Fibroblast of skin of scalp (primary cell): ENCODE results near the gene SLC35F1.
A peak's percentile ranks its signal among the peaks of the same experiment; 100 is the strongest.
"Not testable (repeated sequence)": the region's sequence is repeated elsewhere in the genome, so short reads cannot be mapped to it uniquely, and the experiment has no call there.

Source experiments
- DNase-seq: peaks from one replicate; pipeline ENCODE4 v3.0.0-alpha.2; 2013

SLC35F1 gene

GRCh38 chr6:117928833-117929232 lies 21.8 kb downstream of the SLC35F1 start:
- DNase-seq, result no peak

GRCh38 chr6:117929501-117929900 lies 22.4 kb downstream of the SLC35F1 start:
- DNase-seq, result no peak

GRCh38 chr6:117930645-117931044 lies 23.6 kb downstream of the SLC35F1 start:
- no peak for DNase-seq

DNA sequence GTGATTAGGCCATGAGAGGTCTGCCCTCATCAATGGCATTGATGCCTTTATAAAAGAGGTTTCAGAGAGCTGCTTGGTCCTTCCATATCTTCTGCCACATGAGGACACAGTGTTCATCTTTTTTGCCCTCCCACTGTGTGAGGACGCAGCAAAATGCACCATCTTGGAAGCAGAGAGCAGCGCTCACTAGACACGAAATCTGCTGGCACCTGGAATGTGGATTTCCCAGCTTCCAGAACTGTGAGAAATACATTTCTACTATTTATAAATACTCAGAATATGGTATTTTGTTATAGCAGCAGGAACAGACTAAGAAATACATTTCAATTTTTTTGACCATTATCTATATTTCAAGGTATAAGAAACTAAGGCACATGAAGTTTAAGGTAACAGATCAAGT lies 24.9 kb downstream of the SLC35F1 start:
- no peak for DNase-seq

- no peak for DNase-seq
Observed at GRCh38 chr6:117932676-117933075, 25.6 kb downstream of the SLC35F1 start.

DNA sequence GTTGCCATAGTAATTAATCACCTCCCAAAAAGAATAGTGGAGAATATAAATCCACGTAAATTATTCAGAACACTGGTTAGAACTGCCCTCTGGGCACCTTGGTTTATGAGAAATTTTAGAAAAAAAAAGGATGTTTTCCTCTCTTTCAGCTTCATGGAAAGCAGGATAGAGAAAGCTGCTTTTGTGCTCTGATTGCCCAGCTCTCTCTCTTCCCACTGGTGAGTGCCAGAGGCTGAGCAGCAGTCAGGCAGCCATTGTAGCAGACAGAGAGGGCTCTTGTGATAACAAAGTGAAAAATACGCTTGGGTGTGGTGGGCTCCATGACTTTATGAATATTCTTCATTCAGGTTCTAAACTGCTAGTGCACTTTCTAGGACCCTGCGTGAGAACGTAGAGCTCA lies 26.4 kb downstream of the SLC35F1 start:
- no peak for DNase-seq

GRCh38 chr6:117938311-117938995 lies 31.4 kb downstream of the SLC35F1 start:
- no peak for DNase-seq

DNA sequence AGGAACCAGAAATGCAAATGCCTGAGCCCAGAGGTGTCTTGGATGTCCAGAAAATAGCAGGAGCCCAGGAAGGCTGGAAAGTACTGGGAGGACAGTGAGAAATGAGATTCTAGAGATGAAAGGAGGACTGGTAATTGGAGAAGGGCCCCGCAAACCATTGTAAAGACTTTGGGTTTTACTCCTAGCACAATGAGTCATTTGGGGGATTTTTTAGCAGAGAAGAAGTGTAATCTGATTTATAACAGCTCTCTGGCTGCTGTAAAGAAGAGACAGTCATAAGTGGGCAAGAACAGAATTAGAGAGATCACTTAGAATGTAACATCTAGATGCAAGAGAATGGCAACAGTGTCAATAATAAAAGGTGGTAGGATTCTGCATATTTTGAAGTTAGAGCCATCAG lies 40.2 kb downstream of the SLC35F1 start:
- no peak for DNase-seq

DNA sequence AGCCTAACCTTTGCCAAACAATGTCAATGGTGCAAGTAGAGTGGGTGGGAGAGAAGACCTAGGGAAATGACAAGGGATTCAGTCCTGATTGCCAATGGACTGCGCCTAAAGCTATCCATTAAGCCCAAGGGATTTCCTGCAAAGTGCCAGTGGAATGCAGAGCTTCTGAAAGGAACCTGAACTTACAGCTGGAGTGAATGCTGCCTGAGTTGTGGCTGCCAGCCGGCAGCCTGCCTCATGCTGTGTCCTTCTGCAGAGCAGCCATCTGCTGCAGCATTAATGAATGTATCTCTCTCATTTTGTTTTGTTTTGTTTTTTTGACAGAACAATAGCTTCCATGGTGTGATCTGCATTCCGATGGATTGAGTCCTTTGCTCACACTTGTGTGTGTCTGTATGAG lies 44.7 kb downstream of the SLC35F1 start:
- no peak for DNase-seq

- no peak for DNase-seq
Observed at GRCh38 chr6:117955684-117956256, 48.7 kb downstream of the SLC35F1 start.

- no peak for DNase-seq
Observed at GRCh38 chr6:117956386-117956785, 49.3 kb downstream of the SLC35F1 start.

GRCh38 chr6:117958536-117958935 lies 51.5 kb downstream of the SLC35F1 start:
- DNase-seq, result no peak

GRCh38 chr6:117960877-117961276 lies 53.8 kb downstream of the SLC35F1 start:
- DNase-seq, result no peak

DNA sequence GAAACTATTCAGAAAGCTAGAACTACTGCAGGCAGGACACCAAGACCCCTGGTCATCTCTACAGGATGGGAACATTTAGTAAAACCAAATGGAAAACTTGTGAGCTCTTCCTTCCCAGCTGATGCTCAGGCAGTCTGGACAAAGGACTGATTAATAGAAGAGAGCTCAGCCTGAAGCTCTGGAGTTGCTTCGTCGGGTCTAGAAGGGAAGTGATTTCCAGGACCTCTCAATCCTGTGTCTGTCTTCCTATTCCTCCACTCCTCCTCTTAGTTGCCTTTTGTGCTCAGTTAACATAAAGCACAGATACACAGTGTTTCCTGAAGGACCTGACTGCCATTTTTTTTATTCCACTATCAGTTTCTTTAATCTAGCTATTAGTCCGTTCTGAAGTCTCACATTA lies 54.2 kb downstream of the SLC35F1 start:
- DNase-seq, result no peak

DNA sequence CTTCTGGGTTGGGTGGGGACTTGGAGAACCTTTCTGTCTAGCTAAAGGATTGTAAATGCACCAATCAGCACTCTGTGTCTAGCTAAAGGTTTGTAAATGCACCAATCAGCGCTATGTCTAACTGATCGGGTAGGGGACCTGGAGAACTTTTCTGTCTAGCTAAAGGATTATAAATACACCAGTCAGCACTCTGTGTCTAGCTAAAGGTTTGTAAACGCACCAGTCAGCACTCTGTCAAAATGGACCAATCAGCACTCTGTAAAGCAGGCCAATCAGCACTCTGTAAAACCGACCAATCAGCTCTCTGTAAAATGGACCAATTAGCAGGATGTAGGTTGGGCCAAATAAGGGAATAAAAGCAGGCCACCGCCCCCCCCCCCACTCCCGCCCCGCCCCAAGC lies 58.7 kb downstream of the SLC35F1 start:
- DNase-seq, result not testable (repeated sequence)

DNA sequence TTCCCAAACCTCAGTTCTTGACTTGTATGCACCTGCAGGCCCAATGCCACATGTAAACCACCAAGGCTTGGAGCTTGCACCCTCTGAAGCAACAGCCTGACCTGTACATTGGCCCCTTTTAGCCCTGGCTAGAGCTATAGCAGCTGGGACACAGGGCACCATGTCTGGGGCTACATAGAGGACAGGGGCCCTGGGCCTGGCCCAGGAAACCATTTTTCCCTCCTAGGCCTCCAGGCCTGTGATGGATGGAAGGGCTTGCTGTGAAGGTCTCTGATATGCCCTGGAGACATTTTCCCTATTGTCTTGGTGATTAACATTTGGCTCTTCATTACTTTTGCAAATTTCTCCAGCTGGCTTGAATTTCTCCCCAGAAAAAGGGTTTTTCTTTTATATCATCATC lies 64.6 kb downstream of the SLC35F1 start:
- DNase-seq, result no peak

DNA sequence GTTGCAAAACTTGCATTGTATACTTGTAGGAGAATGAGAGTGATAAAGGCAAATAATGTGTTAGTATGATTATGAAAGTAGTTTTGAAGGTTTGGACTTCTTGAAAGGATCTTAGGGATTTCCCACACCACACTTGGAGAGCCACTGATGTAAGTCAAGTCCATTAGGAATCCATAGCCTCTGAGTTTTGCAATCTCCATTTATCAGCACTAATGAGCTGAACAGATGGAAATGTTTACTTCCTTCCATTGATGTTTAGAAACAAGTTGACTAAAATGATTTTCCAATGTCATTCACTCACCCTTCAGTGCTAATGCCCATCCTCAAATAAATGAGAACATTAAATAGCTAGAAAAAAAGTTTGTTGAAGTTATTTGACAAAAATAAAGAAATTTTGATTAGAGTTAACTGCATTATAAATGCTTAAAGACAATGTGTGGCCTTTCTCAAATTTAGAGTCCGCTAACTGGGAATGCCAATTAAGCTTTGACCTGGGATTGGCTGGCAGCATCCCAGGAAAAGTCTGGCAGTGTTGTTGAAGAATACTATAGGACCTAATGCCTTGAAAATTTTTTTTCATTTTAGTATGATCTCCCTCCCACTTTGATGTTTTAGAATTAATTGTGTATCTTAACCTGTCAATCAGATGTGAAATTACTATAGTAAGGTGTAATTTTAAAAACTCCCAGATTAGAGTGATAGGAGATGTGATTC lies 68.0 kb downstream of the SLC35F1 start:
- DNase-seq, result no peak

DNA sequence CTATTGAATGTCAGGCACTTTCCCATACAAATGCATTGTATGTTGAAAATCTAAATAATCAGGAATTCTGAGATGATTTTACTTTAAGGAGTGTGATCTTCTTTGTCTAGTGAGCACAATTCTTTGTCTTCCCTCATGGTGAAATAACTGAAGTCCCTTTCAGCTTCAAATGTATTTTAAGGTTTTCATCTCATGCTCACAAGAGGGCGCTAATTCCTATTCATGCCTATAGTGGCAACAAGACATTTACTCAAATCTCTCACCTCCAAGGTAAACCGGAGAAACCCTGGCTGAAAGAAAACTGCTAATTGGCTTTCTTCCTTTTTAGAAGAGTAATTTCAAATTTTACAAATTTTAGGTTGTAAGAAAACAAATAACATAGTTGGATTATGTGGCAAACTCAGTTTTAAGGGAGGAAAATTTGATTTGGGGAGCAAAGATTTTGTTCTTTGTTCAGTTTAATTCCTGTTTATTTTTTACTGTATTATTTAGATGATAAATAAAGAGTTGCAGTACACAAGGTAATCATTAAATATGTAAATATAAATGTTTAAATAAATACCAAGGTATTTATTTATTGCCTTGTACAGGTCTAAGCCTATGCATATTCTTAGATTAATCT lies 69.1 kb downstream of the SLC35F1 start:
- DNase-seq, result peak; percentile 28

GRCh38 chr6:117985916-117986315 lies 78.9 kb downstream of the SLC35F1 start:
- DNase-seq, result no peak

DNA sequence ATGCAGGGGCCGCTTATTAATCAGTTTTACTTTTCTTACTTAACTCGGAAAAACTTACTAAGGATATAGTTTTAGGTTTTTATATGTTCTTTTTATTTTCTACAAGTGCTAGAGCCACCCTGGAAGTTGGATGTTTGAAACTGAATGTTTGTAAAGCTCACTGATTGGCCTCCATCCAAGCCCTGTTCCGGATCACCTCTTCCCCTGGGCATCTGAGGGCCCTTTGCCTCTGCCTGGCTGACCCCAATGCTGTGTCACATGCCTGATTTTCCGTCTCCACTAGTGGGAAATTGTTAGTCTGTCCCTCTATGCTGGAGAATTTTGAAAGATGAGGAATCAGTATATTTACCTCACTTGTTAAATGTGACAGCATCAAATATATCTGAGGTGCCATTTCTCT lies 79.3 kb downstream of the SLC35F1 start:
- no peak for DNase-seq

DNA sequence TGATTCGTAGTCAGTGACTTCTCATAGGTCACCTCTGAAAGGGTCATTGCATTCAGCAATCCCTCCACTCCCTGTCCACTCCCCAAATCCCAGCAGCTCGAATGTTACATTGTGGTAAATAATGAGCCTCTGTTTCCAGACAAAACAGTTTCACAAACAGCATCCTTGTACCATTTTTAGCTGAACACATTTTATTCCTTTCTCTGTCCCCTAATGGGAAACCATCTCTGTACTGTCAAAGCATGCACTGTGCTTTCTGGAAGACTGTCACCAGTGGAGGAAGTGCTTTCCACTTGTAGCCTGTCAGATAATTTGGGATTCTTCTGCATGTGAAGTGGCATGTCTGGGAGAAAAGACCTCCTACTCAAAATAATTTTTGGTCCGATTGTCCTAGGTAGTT lies 82.0 kb downstream of the SLC35F1 start:
- DNase-seq, result no peak

GRCh38 chr6:117990151-117990550 lies 83.1 kb downstream of the SLC35F1 start:
- no peak for DNase-seq

DNA sequence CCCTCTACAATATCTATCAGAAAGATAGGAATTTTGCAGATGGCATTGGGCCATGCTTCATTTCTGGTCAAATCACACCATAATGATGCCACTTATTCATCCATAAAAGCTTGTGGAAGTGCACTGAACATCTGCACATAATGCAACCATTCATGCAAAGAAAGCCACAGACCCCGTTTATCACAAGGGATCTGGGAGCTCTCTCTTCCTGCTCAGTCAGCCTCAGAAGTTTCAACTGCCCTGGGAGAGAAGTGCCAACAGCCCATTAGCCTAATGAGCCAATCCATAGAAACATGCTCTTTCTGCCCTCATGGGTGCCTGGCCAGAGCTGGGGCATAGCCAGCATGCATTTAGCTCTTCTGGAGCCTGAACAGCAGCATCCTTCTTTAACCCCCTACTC lies 85.8 kb downstream of the SLC35F1 start:
- no peak for DNase-seq

GRCh38 chr6:118012944-118013343 lies 105.9 kb downstream of the SLC35F1 start:
- no peak for DNase-seq
